Inflammatory macrophage treated with lipopolysaccharide for 1 hour (primary cell): ENCODE results near the gene UBE4A.

Experiments
- DNase-seq, 2 donors: peaks; one replicate each; pipeline ENCODE4 v3.0.0-alpha.2; 2020 to 2022

The UBE4A gene

DNA sequence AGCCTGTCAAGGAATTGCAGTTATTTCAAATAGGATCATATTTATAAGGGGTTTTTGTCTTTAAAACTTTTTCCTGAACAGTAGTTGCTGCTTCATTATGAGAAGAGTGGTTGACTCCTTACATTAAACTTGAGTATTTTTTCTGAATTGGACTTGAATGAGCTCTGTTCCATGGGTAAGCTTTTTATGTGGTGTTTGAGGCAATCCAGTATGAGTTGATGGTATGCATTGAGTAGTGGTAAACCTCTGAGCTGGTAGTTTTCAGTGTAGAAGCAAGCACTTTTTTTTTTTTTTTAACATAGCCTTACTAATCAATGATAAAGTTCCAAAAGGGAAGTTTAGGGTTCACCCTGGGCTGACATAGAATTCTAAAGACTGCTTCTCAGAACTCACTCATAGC is 80.2 kb downstream of the UBE4A start:
- no peak for DNase-seq

DNA sequence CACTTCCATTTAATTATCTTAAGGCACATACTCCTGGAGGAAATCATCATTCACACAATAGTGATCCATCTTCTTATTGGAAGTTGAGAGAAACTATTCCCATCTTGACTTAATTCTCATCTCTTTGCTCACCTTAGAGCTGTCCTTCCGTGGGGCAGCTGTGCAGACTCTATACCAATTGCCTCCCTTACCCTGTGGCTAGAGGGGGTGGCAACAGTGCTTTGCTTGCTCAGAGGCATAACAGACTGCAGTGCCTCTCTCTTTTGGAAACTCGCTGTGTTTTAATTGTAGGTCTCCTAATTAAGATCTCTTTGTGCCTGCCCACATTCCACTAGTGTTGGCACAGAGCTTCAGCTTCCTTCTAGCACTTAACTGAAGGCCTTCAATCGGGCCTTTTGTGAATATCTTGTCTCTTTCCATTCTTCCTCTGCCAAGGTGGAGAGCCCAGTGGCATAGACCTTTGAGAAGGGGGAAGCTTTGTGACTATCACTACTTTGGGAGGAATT is 82.4 kb downstream of the UBE4A start:
- no peak for DNase-seq

DNA sequence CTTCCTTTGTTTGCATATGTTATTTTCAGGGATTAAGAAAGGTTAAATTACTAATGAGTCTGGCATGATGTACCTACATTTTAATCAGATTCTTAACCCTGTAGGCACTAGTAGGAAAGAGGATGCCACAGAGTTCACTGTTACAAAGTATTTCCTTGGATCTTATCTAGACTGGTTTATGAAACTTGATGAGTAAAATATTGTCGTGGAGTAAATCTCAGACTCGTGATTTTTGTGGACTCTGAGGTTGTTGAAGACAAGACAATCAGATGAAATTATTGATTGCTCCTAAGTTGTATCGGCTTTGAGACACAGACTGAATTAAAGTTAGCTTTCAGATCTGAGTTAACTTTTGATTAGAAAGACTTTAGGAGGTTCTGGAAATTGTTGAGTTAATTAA is 82.9 kb downstream of the UBE4A start:
- DNase-seq = no peak

DNA sequence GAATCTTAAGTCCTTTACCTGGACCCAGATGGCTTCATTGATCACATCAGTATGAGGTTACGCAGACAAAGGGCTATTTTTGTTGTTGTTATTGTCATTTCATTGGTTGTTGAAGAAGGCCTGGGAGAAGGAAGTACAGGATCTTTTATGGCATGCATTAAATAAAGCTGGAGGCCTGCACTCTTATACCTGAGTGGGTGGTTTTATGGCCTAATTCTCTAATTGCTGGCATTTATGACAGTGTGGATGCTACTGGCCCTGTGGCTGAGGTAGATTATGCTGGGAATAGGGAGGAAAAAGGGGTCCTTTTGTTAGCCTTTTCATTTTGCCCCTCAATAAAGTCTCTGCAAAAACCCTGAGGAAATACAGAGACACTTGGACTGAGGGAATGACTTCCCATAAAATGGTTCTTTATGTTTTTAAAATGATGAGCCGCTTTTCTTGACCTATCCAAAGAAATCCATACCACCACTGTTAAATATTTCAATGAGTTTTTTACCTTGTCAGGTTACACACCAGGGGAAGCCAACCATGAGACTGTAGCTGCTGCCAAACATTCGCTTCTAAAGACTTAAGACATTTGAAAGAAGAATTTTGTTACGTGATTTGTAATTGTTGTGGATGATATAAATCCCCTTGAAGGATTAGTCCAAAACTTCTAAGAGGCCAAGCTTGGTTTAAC is 83.6 kb downstream of the UBE4A start:
- no peak for DNase-seq

- no peak for DNase-seq
Measured at GRCh38 chr11:118443590-118444218, 84.3 kb downstream of the UBE4A start.

DNA sequence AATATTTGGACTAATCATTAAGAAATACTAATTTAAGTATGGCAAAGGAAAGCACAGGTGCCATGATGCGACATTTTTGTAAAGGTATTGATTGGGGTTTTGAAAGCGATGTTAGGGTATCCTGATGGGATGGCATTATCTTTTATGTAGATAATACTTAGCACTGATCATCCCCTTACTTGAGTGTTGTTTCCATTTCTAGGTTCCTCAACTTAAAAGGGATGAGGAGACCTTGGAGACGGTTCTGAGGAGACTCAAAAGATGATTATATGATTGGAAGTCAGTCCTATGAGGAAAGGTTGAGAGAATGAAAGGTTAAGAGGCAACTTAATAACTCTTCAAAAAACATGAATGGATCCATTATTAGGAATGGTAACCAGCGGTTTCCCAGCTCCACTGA is 88.0 kb downstream of the UBE4A start:
- DNase-seq = no peak

DNA sequence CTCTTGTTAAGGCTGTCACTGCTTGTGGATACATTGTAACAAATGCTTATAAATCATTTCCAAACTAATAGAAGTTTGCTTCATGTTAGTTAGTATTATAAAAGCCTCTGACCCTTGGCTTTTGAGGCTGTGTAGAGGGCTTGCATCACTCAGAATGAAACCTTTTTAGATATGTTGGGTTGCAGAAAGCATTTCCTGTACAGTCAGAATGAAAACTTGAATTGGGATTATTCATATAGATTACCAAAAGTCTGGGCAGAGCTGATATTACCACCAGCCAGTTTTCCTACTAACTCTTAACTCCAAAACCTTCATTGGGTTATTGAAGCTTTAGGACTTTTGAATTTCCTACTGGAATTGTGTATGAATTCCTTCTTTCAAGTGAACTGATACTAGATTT is 88.9 kb downstream of the UBE4A start:
- DNase-seq = no peak
